ENCODE measurements around the gene TRPT1.

DNA sequence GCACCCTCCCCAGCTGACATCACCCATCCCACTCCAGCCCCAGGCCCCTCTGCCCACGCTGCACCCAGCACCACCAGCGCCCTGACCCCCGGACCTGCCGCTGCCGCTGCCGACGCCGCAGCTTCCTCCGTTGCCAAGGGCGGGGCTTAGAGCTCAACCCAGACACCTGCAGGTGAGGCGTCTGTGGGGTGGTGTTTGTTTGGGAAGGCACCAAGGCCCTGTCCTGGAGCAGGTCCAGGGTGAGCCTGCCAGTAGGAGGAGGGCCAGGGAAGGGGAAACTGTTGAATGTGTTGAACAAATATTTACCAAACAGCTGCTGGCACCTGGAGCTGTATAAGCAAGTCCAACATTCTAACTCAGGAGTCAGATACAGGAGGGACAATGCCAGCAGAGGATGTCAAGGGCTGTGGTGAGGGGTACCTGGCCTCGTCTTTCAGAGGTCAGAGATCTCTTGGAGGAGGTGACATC lies 11.5 kb upstream of the TRPT1 start:
- TF ChIP-seq, protein P1, sequence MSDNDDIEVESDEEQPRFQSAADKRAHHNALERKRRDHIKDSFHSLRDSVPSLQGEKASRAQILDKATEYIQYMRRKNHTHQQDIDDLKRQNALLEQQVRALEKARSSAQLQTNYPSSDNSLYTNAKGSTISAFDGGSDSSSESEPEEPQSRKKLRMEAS (IDR thresholded peaks at IDR 0.05), result no peak
- TF ChIP-seq POLR2A (IDR thresholded peaks at IDR 0.05; ENCODE audit: low read length), result no peak
- TF ChIP-seq, protein P2, sequence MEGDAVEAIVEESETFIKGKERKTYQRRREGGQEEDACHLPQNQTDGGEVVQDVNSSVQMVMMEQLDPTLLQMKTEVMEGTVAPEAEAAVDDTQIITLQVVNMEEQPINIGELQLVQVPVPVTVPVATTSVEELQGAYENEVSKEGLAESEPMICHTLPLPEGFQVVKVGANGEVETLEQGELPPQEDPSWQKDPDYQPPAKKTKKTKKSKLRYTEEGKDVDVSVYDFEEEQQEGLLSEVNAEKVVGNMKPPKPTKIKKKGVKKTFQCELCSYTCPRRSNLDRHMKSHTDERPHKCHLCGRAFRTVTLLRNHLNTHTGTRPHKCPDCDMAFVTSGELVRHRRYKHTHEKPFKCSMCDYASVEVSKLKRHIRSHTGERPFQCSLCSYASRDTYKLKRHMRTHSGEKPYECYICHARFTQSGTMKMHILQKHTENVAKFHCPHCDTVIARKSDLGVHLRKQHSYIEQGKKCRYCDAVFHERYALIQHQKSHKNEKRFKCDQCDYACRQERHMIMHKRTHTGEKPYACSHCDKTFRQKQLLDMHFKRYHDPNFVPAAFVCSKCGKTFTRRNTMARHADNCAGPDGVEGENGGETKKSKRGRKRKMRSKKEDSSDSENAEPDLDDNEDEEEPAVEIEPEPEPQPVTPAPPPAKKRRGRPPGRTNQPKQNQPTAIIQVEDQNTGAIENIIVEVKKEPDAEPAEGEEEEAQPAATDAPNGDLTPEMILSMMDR (IDR thresholded peaks at IDR 0.05), result no peak

Data from A549 (cell line).